AG08395 (cell line): ENCODE results near the gene GNL1.

ENCODE experiments used
- DNase-seq: peaks from one replicate; pipeline ENCODE4 v3.0.0; 2012; ENCODE audit warnings: mixed read lengths, low spot score

GNL1 gene

GRCh38 chr6:30556066-30556905 lies at the start of gene GNL1:
GNL1 (minus strand) TSS chr6:30556489; CDS start chr6:30556203, 286 bp downstream.
- peak; percentile 87 for DNase-seq

GRCh38 chr6:30603961-30604360 lies 47.7 kb upstream of the GNL1 start:
- no peak for DNase-seq

- DNase-seq = no peak
Observed at GRCh38 chr6:30601815-30602641, 45.7 kb upstream of the GNL1 start.

GRCh38 chr6:30601436-30601814 lies 45.1 kb upstream of the GNL1 start:
- DNase-seq = no peak

- no peak for DNase-seq
Observed at GRCh38 chr6:30600451-30600961, 44.2 kb upstream of the GNL1 start.

- DNase-seq = no peak
Observed at GRCh38 chr6:30599625-30600324, 43.5 kb upstream of the GNL1 start.

- no peak for DNase-seq
Observed at GRCh38 chr6:30598912-30599624, 42.8 kb upstream of the GNL1 start.

- peak; percentile 83 for DNase-seq
Observed at GRCh38 chr6:30597315-30598144, 41.2 kb upstream of the GNL1 start.

- no peak for DNase-seq
Observed at GRCh38 chr6:30592287-30592686, 36.0 kb upstream of the GNL1 start.

GRCh38 chr6:30591008-30591407 lies 34.7 kb upstream of the GNL1 start:
- DNase-seq = peak; percentile 49

GRCh38 chr6:30590509-30590908 lies 34.2 kb upstream of the GNL1 start:
- DNase-seq = no peak

GRCh38 chr6:30589754-30590358 lies 33.6 kb upstream of the GNL1 start:
- DNase-seq = no peak

GRCh38 chr6:30583921-30584320 lies 27.6 kb upstream of the GNL1 start:
- no peak for DNase-seq

GRCh38 chr6:30578051-30578450 lies 21.8 kb upstream of the GNL1 start:
- no peak for DNase-seq

GRCh38 chr6:30573113-30573512 lies 16.8 kb upstream of the GNL1 start:
- no peak for DNase-seq

- DNase-seq = no peak
Observed at GRCh38 chr6:30572148-30572547, 15.9 kb upstream of the GNL1 start.

- no peak for DNase-seq
Observed at GRCh38 chr6:30571762-30572082, 15.4 kb upstream of the GNL1 start.

- peak; percentile 100 for DNase-seq
Observed at GRCh38 chr6:30571075-30571761, 14.9 kb upstream of the GNL1 start, which contains the start of gene ABCF1. ABCF1 (plus strand) TSS chr6:30571442; CDS start chr6:30571488, 46 bp downstream.

- DNase-seq = peak; percentile 22
Observed at GRCh38 chr6:30570740-30571074, 14.4 kb upstream of the GNL1 start.

GRCh38 chr6:30570263-30570662 lies 14.0 kb upstream of the GNL1 start:
- no peak for DNase-seq
